GM13977 (cell line): Measurements from ENCODE around the gene PACSIN2.

Source experiments
- DNase-seq: peaks from one replicate; pipeline ENCODE4 v3.0.0; 2012; ENCODE audit warnings: low spot score
- in situ Hi-C: fragments of 300-500 bp; cut with MboI; formaldehyde crosslinking; loops from one replicate; pipeline ENCODE4 v1.12.0; 2022; ENCODE audit warnings: low sequenced_read_pairs, low pct_unique_long_range_greater_than_20kb, mixed read lengths, inconsistent platforms; ENCODE audit not compliant: unreplicated experiment
- TF ChIP-seq, protein P1 (sequence below): IDR thresholded peaks from 2 replicates; pipeline ENCODE4 v1.5.1; 2012; ENCODE audit warnings: mild to moderate bottlenecking, control low read depth; ENCODE audit not compliant: insufficient read depth; ENCODE audit errors: extremely low read depth, missing control alignments

PACSIN2 gene

DNA sequence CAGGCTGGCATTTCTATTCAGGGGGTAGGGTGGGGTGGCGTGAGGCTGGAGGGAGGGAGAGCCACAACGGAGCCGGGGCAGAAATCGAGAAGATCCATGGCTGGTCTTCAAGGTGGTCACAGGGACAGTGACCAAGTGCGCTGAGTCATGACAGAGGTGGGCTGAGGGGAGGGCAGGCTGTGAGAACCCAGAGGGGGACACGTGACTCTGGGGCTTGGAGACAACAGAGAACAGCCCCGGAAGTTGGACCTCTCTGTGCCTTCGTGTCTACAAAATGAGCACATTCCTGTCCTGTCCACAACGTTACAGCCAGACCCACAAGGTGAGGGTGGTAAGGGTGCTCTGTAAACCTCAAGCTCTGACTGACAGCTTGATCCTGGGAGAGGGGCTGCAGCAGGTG lies 122.8 kb downstream of the PACSIN2 start:
- in situ Hi-C loops = no loop called here
- TF ChIP-seq, protein P1, sequence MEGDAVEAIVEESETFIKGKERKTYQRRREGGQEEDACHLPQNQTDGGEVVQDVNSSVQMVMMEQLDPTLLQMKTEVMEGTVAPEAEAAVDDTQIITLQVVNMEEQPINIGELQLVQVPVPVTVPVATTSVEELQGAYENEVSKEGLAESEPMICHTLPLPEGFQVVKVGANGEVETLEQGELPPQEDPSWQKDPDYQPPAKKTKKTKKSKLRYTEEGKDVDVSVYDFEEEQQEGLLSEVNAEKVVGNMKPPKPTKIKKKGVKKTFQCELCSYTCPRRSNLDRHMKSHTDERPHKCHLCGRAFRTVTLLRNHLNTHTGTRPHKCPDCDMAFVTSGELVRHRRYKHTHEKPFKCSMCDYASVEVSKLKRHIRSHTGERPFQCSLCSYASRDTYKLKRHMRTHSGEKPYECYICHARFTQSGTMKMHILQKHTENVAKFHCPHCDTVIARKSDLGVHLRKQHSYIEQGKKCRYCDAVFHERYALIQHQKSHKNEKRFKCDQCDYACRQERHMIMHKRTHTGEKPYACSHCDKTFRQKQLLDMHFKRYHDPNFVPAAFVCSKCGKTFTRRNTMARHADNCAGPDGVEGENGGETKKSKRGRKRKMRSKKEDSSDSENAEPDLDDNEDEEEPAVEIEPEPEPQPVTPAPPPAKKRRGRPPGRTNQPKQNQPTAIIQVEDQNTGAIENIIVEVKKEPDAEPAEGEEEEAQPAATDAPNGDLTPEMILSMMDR = no peak

DNA sequence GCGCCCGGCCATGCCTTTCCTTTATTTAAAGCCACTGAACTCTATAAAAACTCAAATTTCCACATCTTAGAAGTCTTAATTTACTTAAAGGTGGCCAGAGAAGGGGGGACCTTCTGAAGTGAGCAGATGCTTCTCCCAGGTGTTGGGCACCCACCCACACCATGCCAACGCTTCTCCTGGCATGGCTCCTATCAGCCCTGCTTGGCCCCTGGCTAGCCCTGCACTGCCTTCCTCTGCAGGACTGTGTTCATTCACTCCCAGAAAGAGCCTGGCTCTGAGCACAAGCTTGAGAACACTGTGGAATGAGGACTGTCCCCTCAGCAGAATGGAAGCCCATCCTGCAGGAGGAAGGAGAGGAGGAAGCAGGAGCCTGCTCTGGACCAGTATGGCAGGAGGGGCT lies 123.3 kb downstream of the PACSIN2 start:
- TF ChIP-seq, protein P1 = no peak
- in situ Hi-C loops = no loop called here
- DNase-seq = no peak

More for the DNA sequence above, 122.8 kb downstream of the PACSIN2 start:
- no peak for DNase-seq

DNA sequence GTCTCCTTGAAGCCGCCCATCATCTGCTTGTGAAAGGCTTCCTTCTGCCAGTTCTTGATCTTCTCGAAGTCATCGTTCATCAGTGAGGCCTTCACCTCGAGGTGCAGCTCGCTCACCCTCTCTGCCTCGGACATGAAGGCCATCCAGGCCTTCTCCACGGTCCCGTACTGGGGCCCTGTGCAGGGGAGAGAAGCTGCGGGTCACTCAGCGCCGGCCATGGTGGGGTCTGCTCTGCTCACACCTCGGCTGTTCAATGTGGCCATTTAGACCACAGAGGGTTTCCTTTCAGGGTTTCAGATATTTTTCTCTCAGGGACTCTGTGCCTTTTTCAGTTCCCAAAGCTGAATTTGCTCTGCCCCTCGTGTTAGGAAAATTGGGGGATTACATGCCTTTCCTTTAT lies 123.9 kb downstream of the PACSIN2 start:
- in situ Hi-C loops = no loop called here
- TF ChIP-seq, protein P1 = no peak
- DNase-seq = no peak

DNA sequence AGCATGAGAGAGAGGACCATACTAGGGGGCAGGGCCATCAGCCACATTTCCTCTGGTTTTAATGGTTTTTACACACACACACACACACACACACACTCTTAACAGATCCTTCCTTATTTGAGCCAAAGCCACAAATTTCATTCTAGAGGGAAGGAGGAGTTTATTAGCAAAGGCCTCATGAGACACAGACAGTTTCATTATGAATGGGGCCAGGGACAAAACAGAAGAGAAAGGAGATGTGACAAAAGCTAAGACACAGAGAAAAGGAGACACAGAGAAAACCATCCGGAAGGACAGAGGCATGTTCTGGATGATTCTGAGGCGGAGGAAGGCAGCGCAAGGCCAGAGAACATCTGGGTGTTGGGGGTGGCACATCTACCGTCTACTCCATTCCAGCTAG lies 125.6 kb downstream of the PACSIN2 start:
- DNase-seq = peak; percentile 89
- in situ Hi-C loops = no loop called here
- TF ChIP-seq, protein P1 = no peak

DNA sequence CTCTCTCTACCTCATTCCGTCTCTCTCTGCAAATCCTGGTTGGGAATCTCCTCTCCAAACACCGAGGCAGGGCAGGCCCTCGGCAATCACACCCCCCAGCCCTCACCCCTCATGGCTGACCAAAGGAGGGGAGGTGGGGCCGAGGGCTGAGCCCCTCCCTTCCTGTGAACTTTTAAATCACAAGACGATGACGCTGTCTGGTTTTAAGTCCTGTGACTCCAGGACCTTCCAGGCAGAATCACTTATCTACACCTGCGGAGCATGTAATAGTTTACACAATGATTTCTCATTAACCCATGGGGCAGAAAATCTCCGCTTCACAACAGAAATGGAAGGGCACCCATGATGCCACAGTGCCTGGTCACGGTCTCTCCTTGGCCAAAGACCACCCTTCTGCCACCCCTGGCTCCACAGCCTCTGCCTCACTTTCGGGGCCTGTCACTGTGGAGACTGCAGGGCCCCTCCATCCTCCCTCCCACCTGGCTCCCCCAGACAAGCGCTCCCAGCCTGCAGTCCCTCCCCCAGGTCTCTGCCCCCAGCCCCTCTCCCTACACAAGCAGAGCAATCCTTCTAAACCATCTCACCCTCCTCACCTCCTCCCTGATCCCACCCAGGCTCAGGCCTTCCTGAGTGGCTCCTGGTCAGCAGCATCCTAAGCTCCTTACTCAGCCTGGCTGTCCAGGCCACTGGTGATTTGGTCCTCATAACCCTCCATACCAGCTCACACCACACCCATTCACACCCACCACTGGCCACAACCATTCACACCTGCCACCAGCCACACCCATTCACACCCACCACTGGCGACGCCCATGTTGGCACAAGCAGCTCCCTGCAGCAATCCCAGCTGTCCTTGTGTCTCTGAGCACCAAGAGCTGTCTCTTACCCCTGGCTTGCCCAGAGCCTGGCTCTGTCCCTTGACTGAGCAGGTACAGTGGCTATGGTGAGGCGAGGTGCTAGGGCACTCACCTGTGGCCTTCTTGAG lies 127.1 kb downstream of the PACSIN2 start:
- DNase-seq = no peak
- in situ Hi-C loops = no loop called here
- TF ChIP-seq, protein P1 = no peak

DNA sequence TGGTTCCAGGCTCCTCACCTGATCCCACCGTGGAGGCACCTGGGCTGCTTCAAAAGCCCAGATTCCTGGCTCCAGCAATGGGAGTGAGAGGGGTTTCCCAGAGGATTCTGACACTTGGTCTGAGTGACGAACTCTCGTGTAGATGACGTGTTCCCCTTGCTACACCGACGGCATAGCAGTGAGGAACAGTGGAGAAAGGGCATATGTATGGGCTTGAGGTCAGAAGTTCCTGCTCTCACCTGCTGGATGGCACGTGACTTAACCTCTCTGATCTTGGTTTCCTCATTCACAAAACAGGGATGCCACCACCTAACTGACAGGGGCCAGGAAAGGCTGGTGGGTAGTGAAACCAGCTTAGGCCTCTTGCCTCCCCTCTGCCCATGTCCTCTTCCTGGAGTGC lies 127.8 kb downstream of the PACSIN2 start:
- TF ChIP-seq, protein P1 = no peak
- in situ Hi-C loops = no loop called here

More for the DNA sequence above, 127.8 kb downstream of the PACSIN2 start:
- DNase-seq = no peak
